ENCODE data around the gene PKP1.

Gene PKP1

GRCh38 chr1:201329801-201330200 is 46.5 kb downstream of the PKP1 start:
- no peak overlapping the region for H3K4me3 ChIP-seq (ENCODE audit: low read depth, low read length)
- TF ChIP-seq, protein P1, sequence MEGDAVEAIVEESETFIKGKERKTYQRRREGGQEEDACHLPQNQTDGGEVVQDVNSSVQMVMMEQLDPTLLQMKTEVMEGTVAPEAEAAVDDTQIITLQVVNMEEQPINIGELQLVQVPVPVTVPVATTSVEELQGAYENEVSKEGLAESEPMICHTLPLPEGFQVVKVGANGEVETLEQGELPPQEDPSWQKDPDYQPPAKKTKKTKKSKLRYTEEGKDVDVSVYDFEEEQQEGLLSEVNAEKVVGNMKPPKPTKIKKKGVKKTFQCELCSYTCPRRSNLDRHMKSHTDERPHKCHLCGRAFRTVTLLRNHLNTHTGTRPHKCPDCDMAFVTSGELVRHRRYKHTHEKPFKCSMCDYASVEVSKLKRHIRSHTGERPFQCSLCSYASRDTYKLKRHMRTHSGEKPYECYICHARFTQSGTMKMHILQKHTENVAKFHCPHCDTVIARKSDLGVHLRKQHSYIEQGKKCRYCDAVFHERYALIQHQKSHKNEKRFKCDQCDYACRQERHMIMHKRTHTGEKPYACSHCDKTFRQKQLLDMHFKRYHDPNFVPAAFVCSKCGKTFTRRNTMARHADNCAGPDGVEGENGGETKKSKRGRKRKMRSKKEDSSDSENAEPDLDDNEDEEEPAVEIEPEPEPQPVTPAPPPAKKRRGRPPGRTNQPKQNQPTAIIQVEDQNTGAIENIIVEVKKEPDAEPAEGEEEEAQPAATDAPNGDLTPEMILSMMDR (IDR thresholded peaks at IDR 0.05; ENCODE audit: low read depth, low read length): no peak

DNA sequence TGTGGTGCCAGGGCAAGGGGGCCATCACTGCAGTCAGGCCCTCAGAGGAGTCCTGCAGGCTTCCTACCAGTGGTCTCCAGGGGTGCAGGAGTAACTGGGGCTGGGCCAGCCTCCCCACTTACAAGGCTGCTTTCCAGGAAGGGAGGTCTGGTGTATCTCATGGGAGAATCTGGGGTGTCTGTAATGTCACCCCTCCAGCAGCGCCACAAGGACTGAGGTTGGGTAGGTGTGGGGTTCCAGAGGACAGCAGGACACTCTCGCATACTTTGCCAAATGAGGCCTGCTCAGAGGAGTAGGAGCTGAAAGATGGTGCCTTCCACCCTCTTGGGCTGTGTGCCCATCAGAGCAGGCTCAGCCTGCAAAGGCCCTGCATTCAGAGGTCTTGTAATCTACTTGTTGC is 47.2 kb downstream of the PKP1 start:
- no peak overlapping the region for H3K4me3 ChIP-seq (ENCODE audit: low read depth, low read length)
- TF ChIP-seq, protein P1 (IDR thresholded peaks at IDR 0.05; ENCODE audit: low read depth, low read length): no peak

GRCh38 chr1:201331166-201331565 is 47.9 kb downstream of the PKP1 start:
- TF ChIP-seq, protein P1 (IDR thresholded peaks at IDR 0.05; ENCODE audit: low read depth, low read length): no peak
- no peak overlapping the region for H3K4me3 ChIP-seq (ENCODE audit: low read depth, low read length)

DNA sequence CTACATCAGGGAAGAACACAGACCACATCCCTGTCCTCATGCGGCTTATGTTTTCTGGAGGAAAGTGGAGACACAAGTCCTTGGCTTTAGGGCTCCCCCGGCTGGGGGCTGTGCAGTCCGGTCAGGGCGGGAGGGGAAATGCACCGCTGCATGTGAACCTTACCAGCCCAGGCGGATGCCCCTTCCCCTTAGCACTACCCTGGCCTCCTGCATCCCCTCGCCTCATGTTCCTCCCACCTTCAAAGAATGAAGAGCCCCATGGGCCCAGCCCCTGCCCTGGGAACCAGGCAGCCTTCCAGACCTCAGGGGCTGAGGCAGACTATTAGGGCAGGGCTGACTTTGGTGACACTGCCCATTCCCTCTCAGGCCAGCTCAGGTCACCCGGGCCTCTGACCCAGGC is 48.7 kb downstream of the PKP1 start:
- TF ChIP-seq, protein P1 (IDR thresholded peaks at IDR 0.05; ENCODE audit: low read depth, low read length): no peak
- H3K4me3 ChIP-seq (ENCODE audit: low read depth, low read length): no peak overlapping the region

- TF ChIP-seq, protein P1 (IDR thresholded peaks at IDR 0.05; ENCODE audit: low read depth, low read length): no peak
- no peak overlapping the region for H3K4me3 ChIP-seq (ENCODE audit: low read depth, low read length)
Observed at GRCh38 chr1:201332616-201333335, 49.5 kb downstream of the PKP1 start.

- TF ChIP-seq, protein P1 (IDR thresholded peaks at IDR 0.05; ENCODE audit: low read depth, low read length): no peak
Observed at GRCh38 chr1:201334325-201335173, 51.2 kb downstream of the PKP1 start.

More at GRCh38 chr1:201334325-201335173, 51.2 kb downstream of the PKP1 start:
- H3K4me3 ChIP-seq (ENCODE audit: low read depth, low read length): no peak overlapping the region
